Measurements from ENCODE around the gene RAB6B.

The RAB6B gene

GRCh38 chr3:133910422-133910821, 14.7 kb upstream of the RAB6B start:
- no peak overlapping the region for H3K27ac ChIP-seq (replicated peaks)
- H3K4me3 ChIP-seq (replicated peaks; ENCODE audit: insufficient read depth, low read length) = no peak overlapping the region
- peaks cover 2% of the 10 kb centered on the region for H3K27me3 ChIP-seq (ENCODE audit: insufficient read depth, poor library complexity, severe bottlenecking)
- TF ChIP-seq, protein P1, sequence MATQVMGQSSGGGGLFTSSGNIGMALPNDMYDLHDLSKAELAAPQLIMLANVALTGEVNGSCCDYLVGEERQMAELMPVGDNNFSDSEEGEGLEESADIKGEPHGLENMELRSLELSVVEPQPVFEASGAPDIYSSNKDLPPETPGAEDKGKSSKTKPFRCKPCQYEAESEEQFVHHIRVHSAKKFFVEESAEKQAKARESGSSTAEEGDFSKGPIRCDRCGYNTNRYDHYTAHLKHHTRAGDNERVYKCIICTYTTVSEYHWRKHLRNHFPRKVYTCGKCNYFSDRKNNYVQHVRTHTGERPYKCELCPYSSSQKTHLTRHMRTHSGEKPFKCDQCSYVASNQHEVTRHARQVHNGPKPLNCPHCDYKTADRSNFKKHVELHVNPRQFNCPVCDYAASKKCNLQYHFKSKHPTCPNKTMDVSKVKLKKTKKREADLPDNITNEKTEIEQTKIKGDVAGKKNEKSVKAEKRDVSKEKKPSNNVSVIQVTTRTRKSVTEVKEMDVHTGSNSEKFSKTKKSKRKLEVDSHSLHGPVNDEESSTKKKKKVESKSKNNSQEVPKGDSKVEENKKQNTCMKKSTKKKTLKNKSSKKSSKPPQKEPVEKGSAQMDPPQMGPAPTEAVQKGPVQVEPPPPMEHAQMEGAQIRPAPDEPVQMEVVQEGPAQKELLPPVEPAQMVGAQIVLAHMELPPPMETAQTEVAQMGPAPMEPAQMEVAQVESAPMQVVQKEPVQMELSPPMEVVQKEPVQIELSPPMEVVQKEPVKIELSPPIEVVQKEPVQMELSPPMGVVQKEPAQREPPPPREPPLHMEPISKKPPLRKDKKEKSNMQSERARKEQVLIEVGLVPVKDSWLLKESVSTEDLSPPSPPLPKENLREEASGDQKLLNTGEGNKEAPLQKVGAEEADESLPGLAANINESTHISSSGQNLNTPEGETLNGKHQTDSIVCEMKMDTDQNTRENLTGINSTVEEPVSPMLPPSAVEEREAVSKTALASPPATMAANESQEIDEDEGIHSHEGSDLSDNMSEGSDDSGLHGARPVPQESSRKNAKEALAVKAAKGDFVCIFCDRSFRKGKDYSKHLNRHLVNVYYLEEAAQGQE (IDR thresholded peaks at IDR 0.05; ENCODE audit: insufficient replicate concordance, low read depth) = no peak
- TF ChIP-seq GABPA (IDR thresholded peaks at IDR 0.05; ENCODE audit: low read depth) (no peak), SPI1 (IDR thresholded peaks at IDR 0.05; ENCODE audit: borderline replicate concordance, low read depth) (no peak), POLR2AphosphoS5 (IDR thresholded peaks at IDR 0.05; ENCODE audit: low read depth) (no peak)
- TF ChIP-seq, protein P2, sequence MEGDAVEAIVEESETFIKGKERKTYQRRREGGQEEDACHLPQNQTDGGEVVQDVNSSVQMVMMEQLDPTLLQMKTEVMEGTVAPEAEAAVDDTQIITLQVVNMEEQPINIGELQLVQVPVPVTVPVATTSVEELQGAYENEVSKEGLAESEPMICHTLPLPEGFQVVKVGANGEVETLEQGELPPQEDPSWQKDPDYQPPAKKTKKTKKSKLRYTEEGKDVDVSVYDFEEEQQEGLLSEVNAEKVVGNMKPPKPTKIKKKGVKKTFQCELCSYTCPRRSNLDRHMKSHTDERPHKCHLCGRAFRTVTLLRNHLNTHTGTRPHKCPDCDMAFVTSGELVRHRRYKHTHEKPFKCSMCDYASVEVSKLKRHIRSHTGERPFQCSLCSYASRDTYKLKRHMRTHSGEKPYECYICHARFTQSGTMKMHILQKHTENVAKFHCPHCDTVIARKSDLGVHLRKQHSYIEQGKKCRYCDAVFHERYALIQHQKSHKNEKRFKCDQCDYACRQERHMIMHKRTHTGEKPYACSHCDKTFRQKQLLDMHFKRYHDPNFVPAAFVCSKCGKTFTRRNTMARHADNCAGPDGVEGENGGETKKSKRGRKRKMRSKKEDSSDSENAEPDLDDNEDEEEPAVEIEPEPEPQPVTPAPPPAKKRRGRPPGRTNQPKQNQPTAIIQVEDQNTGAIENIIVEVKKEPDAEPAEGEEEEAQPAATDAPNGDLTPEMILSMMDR (IDR thresholded peaks at IDR 0.05; ENCODE audit: insufficient read depth, low read length) = no peak
- DNase-seq (ENCODE audit: low read depth in 1 of 2, low spot score in 1 of 2) = no peak

- H3K4me3 ChIP-seq (replicated peaks; ENCODE audit: insufficient read depth, low read length) = no peak overlapping the region
- TF ChIP-seq POLR2AphosphoS5 (IDR thresholded peaks at IDR 0.05; ENCODE audit: low read depth) (no peak), SPI1 (IDR thresholded peaks at IDR 0.05; ENCODE audit: borderline replicate concordance, low read depth) (no peak), GABPA (IDR thresholded peaks at IDR 0.05; ENCODE audit: low read depth) (no peak)
- TF ChIP-seq, protein P1 (IDR thresholded peaks at IDR 0.05; ENCODE audit: insufficient replicate concordance, low read depth) = no peak
- TF ChIP-seq, protein P2 (IDR thresholded peaks at IDR 0.05; ENCODE audit: insufficient read depth, low read length) = no peak
- no peak overlapping the region for H3K27ac ChIP-seq (replicated peaks)
- H3K27me3 ChIP-seq (ENCODE audit: insufficient read depth, poor library complexity, severe bottlenecking) = no peaks in the 10 kb centered on the region
- DNase-seq (ENCODE audit: low read depth in 1 of 2, low spot score in 1 of 2) = no peak
Measured at GRCh38 chr3:133905376-133905775, 9.7 kb upstream of the RAB6B start.

DNA sequence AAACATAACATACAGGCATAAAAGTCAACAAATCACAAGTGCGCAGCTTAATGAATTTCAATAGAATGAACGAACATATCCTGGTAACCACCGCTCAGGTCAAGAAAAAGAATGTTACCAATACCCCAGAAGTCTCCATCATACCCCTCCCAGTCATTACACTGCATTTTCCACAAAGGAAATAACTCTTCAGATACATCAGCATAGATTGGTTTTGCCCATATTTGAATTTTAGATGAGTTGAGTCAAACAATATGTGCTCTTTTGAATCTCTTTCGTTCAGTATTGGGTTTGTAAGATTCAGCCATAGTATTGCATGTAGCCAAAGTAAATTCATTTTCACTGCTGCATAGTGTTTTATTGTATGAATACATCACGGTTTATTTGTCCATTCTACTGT, 6.2 kb upstream of the RAB6B start:
- no peak for DNase-seq (ENCODE audit: low read depth in 1 of 2, low spot score in 1 of 2)
- H3K4me3 ChIP-seq (replicated peaks; ENCODE audit: insufficient read depth, low read length) = no peak overlapping the region
- no peaks in the 10 kb centered on the region for H3K27me3 ChIP-seq (ENCODE audit: insufficient read depth, poor library complexity, severe bottlenecking)
- no peak overlapping the region for H3K27ac ChIP-seq (replicated peaks)
- TF ChIP-seq GABPA (IDR thresholded peaks at IDR 0.05; ENCODE audit: low read depth) (no peak), SPI1 (IDR thresholded peaks at IDR 0.05; ENCODE audit: borderline replicate concordance, low read depth) (no peak), POLR2AphosphoS5 (IDR thresholded peaks at IDR 0.05; ENCODE audit: low read depth) (no peak)
- TF ChIP-seq, protein P1 (IDR thresholded peaks at IDR 0.05; ENCODE audit: insufficient replicate concordance, low read depth) = no peak
- TF ChIP-seq, protein P2 (IDR thresholded peaks at IDR 0.05; ENCODE audit: insufficient read depth, low read length) = no peak

Measured in HL-60 (cell line).